Melanocyte of skin (primary cell): ENCODE measurements around the gene FTCDNL1. TPM values are rescaled to one million over a fixed set of nuclear protein-coding genes. Genes with fewer than 3 reads are reported as not detected.

Source experiments
- small RNA-seq, 2 donors: library from RNA; depleted of rRNA; stranded (forward); fragments of <200 nt; gene quantifications; one replicate each; pipeline ENCODE3, GENCODE V24; 2012
- total RNA-seq, 2 donors: library from RNA; depleted of rRNA; stranded (reverse); fragments of >200 nt; gene quantifications; 2 replicates each; pipeline ENCODE4 v1.2.3, GENCODE V29; 2012

FTCDNL1 gene
- 1 to 10 TPM; 2.8 to 3.0 TPM for total RNA-seq

DNA sequence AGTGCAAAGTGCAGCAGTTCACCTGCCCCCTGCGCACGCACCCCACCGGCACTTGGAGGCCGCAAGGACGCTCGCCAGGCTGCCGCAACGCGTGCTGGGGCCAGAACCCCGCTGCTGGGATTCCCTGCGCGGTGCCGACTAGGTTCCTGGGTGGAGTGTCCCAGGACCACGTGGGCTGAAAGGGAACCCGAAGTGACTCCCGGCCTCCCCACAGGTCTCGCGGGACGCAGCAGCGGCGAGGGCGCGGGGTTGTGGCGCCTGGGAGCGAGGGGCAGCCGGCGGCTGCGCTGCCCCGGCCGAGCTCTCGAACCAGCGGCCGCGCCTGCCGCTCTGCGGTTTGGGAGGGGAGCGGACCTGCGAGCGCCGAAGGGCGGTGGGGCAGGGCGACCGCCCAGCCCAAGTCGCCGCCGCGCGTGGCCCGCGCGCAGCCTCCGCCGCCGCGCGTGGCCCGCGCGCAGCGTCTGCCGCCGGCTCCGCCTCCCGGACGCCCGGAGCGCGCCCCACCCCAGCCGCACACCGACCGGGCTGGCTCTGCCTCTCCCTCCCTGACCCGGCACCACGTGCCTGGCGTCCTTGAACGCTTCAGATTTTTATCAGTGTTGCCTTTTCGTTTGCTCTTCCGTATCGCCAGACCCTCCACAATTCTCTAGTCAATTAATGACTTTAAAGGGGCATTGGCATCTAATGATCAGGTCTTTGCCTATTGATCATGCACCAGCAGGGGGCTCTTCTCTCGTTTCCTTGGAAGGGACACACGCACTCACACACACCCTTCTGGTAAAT lies at the start of gene FTCDNL1:
Gene FTCDNL1 (minus strand): TSS at position 475 of the 783 bp plus-strand sequence. CDS start 2,230 bp downstream, outside the sequence.

Small RNA genes lying within 50 kb of the gene (small RNA-seq; reads per million reads assigned to genes)
- gene AC108032.1 = 0 reads per million in 2 donors
- 0 reads per million in 2 donors for gene RN7SL717P

Other genes with a start within 250 kb of the FTCDNL1 start
- 10 to 100 TPM; 16.7 to 22.0 TPM for gene C2orf69, start 60.1 kb upstream of the FTCDNL1 start, total RNA-seq
- gene TYW5, start 104.3 kb upstream of the FTCDNL1 start, total RNA-seq = 1 to 10 TPM; 9.0 to 10.0 TPM
- 10 to 100 TPM; 22.4 to 54.6 TPM for gene MAIP1, start 104.4 kb upstream of the FTCDNL1 start, total RNA-seq